ENCODE data around the gene MZT2A. TPM values are rescaled to one million over a fixed set of nuclear protein-coding genes. Genes with fewer than 3 reads are reported as not detected.
"Not testable (repeated sequence)": the region's sequence is repeated elsewhere in the genome, so short reads cannot be mapped to it uniquely, and the experiment has no call there.

The MZT2A gene, protein sequence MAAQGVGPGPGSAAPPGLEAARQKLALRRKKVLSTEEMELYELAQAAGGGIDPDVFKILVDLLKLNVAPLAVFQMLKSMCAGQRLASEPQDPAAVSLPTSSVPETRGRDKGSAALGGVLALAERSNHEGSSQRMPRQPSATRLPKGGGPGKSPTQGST
- 100 to 1,000 TPM in 2 of 3 donors, 10 to 100 TPM in 1; 57.2 to 129 (median 112) TPM for polyA plus RNA-seq

DNA sequence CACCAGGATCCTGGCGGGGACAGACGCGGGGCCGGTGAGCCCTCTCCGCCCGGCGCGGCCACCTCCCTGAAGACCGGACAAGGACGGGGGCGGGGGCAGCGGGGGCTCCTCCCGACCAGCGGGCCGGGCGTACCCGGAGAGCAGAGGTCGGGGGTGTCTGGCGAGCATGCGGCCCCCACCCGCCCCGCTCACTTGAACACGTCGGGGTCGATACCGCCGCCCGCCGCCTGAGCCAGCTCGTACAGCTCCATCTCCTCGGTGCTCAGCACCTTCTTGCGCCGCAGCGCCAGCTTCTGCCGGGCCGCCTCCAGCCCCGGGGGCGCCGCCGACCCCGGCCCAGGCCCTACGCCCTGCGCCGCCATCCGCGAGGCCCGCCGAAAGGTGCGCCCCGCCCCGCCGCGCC, at the start of gene MZT2A:
Gene MZT2A, minus strand, starts transcription at position 383 of the 403 bp plus-strand sequence. Its CDS starts 21 bp downstream, at position 362.
- H3K9me3 Mint-ChIP-seq, H3K36me3 Mint-ChIP-seq, DNase-seq: not testable (repeated sequence)
- Mint-ChIP-seq H3K4me3 (peak within 1 kb of the TSS; percentile 93 to 97 (median 95)), H3K4me1 (peaks cover 32 to 36% of the 10 kb centered on the region in 2 donors), H3K27me3 (ENCODE audit: low read depth in 3 of 3) (peaks cover 6 to 13% (median 6%) of the 10 kb centered on the region in 3 donors), H3K27ac (peak within 1 kb of the TSS; percentile 92 to 98 (median 95))

DNA sequence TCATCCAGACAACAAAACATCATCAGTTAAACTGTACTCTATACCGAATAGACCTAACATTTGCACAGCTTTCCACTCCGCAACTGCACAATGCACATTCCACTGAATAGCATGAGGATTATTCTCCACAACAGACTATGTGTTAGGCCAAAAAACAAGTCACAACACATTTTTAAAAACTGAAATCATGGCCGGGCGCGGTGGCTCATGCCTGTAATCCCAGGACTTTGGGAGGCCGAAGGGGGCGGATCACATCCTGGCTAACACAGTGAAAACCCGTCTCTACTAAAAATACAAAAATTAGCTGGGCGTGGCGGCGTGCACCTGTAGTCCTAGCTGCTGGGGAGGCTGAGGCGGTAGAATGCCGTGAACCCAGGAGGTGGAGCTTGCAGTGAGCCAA, 46.7 kb upstream of the MZT2A start:
- not testable (repeated sequence) for H3K27ac Mint-ChIP-seq; H3K36me3 Mint-ChIP-seq; H3K4me1 Mint-ChIP-seq; H3K27me3 Mint-ChIP-seq (ENCODE audit: low read depth in 3 of 3); H3K9me3 Mint-ChIP-seq; DNase-seq; H3K4me3 Mint-ChIP-seq

DNA sequence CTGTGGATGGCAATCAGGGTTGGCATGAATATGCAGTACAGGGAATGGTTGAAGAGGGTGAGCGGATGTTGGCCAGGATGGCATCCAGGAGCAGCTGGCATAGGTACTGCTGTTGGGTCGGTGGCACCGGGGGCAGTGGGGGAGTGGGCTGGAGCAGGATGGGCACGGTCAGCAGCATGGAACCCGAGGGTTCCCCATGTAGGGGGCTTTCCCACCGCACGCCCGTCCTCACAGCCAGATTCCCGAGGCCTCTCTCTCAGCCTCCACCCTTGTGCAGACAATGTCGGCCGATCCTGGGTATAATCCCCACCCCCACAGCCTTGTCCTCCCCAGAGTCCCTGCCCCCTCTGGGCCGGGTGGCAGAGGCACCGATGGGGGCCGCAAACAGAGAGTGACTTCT, 44.6 kb upstream of the MZT2A start:
- not testable (repeated sequence) for H3K4me3 Mint-ChIP-seq; H3K9me3 Mint-ChIP-seq; H3K27me3 Mint-ChIP-seq (ENCODE audit: low read depth in 3 of 3); DNase-seq; H3K36me3 Mint-ChIP-seq; H3K4me1 Mint-ChIP-seq; H3K27ac Mint-ChIP-seq

DNA sequence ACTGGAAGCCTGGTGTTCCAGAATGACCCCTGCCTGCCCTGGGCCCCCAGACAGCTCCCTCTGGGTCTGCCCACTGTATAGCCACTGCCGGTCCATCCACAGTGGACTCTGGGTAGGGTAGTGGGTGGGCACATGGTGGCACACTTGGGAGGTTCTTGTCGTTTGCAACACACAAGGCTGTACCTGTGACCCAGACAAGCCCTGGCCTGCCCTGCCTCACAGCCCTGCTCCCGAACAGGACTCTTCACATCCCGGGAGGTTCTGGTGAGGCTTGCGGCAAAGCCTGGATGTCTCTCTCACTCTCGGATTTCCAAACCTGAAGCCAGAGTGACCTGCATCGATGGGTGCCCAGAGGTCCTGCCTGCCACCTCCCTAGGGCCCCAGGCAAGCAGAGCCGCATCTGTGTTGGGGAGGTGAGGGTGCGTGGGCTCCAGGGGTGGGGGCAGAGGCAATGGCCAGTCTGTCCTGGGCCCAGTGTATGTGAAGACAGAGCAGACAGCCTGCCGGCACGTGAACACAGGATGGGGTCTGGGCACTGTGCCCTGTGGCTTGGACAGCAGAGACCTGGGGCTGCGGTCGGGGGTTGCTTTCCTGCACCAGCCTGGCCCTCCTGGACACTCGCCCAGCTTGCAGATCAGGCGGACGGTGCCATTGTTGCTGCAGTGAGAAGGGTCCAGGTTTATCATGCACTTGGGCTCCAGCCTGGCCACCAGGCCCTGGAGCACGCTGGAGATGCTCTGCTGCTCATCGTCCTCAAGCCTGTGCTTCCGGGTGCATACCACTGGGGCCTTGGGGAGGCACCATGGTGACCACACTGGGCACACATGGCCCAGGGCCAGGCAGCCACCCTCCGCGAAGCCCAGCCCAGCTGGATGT, 44.0 kb upstream of the MZT2A start:
- not testable (repeated sequence) for H3K4me1 Mint-ChIP-seq; H3K36me3 Mint-ChIP-seq; H3K27ac Mint-ChIP-seq; H3K27me3 Mint-ChIP-seq (ENCODE audit: low read depth in 3 of 3); H3K9me3 Mint-ChIP-seq; DNase-seq; H3K4me3 Mint-ChIP-seq

DNA sequence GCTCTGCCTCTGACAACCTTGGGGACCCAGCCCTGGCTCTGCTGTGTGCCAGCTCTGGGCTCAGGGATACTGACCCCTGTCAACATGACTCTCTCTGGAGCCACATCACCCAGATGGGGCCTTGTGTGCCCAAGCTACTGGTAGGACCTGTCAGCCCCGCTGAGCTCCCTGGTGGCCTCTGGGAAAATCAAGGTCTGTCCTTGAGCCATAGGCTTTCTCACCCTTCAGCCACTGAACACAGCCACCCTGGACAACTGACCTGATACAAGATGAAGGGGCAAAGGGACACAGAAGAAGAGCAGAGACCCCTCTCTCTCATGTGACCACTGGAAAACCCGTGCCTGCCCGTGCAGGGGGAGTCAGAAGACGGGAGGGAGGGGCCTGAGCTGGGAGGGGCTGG, 43.3 kb upstream of the MZT2A start:
- no peaks in the 10 kb centered on the region for H3K4me1 Mint-ChIP-seq
- H3K36me3 Mint-ChIP-seq: no peaks in the 10 kb centered on the region
- no peak overlapping the region for H3K4me3 Mint-ChIP-seq
- H3K27me3 Mint-ChIP-seq (ENCODE audit: low read depth in 3 of 3): peaks cover 0 to 3% (median 2%) of the 10 kb centered on the region in 3 donors
- no peak overlapping the region for H3K27ac Mint-ChIP-seq
- H3K9me3 Mint-ChIP-seq: no peaks in the 10 kb centered on the region
- DNase-seq: no peak

DNA sequence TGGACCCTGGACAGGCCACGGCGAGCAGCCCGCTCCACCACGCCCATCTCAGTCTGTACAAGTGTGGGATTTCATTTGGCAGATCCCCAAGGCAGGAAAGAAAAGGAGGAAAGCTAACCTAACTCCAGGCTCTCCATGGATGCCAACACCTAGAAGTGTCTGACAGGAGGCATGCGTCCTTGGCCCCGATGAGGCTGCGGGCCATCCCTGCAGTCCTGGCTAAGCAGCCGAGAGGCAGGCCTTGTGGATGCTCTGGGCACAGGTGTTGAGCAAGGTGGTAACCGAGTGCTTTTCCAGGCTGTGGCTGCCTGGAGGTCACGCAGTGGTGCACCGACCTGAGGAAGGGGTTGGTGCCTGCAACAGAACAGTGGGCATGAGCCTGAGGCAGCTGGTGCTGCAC, 42.8 kb upstream of the MZT2A start:
- not testable (repeated sequence) for H3K4me1 Mint-ChIP-seq, H3K9me3 Mint-ChIP-seq

DNA sequence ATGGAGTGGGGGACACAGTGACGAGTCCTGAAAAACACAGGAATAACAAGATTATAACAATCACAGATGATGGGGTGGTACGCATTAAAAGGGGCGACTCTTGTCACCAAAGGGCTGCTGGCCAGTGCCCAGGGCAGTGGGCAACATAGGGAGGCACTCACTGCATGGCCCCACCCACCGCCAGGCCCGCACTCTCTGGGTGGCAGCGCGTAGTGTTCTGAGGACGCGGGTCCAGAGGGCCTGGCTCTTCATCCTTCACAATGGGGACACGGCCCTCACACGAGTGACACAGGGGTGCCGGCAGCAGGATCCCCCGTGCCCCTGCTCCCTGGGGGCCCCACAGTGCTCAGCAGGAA, 42.1 kb upstream of the MZT2A start:
- H3K4me1 Mint-ChIP-seq; H3K36me3 Mint-ChIP-seq; H3K4me3 Mint-ChIP-seq; DNase-seq; H3K27ac Mint-ChIP-seq; H3K9me3 Mint-ChIP-seq; H3K27me3 Mint-ChIP-seq (ENCODE audit: low read depth in 3 of 3): not testable (repeated sequence)

More for the DNA sequence above, 42.8 kb upstream of the MZT2A start:
- not testable (repeated sequence) for DNase-seq; H3K27ac Mint-ChIP-seq; H3K36me3 Mint-ChIP-seq; H3K4me3 Mint-ChIP-seq; H3K27me3 Mint-ChIP-seq (ENCODE audit: low read depth in 3 of 3)

DNA sequence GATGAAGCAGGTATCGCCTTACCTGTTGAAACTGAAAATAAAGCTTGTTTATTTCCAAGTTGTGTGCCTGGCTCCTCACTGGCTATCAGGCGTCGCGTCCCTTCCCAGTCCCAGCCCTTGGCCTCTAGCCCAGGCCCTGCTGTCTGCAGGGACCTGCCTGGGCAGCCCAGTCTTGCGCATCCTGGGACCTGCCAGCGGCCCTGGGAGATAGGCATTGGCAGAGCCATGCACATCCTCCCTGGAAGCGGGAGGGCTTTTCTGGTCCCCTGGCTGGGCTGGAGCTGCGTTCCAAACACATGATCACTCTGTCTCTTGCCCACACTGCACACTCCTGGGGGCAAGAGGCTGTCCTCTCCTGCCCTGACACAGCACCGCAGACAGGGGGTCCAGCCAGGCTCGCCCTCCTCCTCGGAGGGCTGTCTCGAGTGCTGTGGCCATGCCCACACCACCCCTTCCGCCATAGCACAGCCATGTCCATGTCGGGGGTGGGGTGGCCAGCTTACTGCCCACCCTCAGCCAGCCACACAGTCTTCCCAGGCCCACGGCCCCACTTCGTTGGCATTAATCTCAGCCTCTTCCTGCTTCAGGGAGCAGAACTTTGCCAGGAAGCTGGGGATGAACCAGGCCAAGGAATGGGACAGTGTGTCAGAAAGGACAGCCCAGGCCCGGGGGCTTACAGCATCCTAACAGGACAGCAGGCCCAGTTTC, 41.6 kb upstream of the MZT2A start:
- not testable (repeated sequence) for H3K27me3 Mint-ChIP-seq (ENCODE audit: low read depth in 3 of 3); H3K4me3 Mint-ChIP-seq; H3K9me3 Mint-ChIP-seq; H3K27ac Mint-ChIP-seq; DNase-seq; H3K36me3 Mint-ChIP-seq
- H3K4me1 Mint-ChIP-seq: peaks cover 9 to 10% of the 10 kb centered on the region in 2 donors

DNA sequence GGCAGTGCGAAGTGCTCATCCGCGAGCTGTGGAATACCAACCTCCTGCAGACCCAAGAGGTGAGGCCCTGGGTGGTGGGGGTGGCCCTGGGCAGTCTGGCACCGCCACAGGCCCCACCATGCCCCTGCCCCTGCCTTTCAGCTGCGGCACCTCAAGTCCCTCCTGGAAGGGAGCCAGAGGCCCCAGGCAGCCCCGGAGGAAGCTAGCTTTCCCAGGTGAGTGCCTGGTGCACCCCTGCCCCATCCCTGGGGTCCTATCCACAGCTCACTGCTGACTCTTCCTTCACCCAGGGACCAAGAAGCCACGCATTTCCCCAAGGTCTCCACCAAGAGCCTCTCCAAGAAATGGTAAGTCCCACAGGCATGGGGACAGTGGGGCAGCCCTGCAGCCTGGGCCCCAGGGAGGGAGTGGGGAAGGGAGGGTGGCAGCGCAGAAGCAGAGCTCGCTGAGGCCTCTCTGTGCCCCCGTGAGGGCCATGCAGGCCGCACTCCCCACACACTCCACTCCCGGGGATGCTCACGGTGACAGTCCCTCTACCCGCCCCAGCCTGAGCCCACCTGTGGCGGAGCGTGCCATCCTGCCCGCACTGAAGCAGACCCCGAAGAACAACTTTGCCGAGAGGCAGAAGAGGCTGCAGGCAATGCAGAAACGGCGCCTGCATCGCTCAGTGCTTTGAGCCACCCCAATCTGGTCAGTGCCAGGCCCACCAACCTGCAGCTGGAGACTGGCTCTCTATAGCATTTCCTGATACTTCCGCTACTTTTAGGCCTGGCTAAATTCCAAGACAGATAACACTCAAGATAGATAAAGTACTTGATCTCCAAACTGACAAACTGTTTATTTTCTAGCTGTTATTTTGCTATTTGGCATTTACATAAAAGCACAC, 40.8 kb upstream of the MZT2A start:
- not testable (repeated sequence) for H3K27ac Mint-ChIP-seq; H3K36me3 Mint-ChIP-seq; H3K27me3 Mint-ChIP-seq (ENCODE audit: low read depth in 3 of 3); H3K4me3 Mint-ChIP-seq; DNase-seq; H3K9me3 Mint-ChIP-seq
- peaks cover 9 to 15% of the 10 kb centered on the region in 2 donors for H3K4me1 Mint-ChIP-seq

DNA sequence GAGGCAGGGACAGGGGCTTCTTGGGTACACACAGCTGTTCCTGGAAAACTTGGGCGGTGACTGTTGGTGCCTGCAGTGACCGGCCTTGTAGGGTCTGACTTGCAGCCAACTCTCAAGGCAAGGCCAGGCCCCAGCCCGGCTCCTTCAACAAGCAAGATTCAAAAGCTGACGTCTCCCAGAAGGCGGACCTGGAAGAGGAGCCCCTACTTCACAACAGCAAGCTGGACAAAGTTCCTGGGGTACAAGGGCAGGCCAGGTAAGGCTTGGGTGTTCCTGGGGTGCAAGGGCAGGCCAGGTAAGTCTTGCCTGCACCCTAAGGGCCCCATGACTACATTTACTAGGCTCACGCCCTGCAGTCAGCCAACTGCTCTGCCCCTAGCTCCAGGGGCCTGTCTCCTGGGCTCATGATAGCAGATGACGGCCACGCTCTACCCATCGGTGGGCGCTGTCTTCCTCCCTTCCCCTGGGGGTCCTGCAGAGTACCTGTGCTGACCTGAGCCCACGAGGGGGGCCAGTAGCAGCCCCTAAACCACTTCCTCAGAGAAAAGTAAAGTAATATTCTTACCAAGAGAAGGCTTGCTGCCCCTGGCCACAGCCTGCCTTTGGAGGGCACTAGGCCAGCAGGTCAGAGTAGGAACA, 39.5 kb upstream of the MZT2A start:
- H3K4me3 Mint-ChIP-seq; H3K27me3 Mint-ChIP-seq (ENCODE audit: low read depth in 3 of 3); H3K9me3 Mint-ChIP-seq; H3K36me3 Mint-ChIP-seq; DNase-seq; H3K27ac Mint-ChIP-seq: not testable (repeated sequence)
- H3K4me1 Mint-ChIP-seq: peaks cover 14 to 19% of the 10 kb centered on the region in 2 donors

DNA sequence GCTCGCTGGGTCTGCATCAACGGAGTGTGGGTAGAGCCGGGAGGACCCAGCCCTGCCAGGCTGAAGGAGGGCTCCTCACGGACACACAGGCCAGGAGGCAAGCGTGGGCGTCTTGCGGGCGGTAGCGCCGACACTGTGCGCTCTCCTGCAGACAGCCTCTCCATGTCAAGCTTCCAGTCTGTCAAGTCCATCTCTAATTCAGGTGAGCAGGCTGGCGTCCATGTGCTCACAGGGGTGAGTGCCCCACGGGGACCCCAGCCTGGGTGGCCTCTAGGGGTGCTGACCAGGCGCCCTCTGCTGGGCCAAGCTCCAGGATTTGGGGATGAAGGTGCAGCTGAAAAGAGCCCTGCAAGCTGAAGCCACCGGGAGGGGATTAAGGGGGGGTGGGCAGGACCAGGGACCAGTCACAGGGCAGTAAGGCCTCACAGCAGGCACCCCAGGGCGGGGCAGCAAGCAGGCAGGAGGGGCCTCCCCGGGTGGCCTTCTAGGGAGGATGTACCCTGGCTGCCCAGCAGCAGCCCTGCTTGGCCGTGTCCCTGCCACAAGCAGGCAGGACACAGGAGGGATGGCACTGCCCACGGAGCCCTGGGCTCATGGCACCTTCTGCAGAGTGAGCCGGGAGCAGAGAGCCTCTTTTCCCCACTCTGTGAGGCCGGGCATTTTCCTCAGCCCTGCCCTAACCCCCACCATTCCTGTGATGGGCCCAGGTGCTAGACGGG, 38.6 kb upstream of the MZT2A start:
- H3K27me3 Mint-ChIP-seq (ENCODE audit: low read depth in 3 of 3); H3K27ac Mint-ChIP-seq; H3K9me3 Mint-ChIP-seq; DNase-seq; H3K4me3 Mint-ChIP-seq; H3K36me3 Mint-ChIP-seq: not testable (repeated sequence)
- H3K4me1 Mint-ChIP-seq: peaks cover 14 to 20% of the 10 kb centered on the region in 2 donors

DNA sequence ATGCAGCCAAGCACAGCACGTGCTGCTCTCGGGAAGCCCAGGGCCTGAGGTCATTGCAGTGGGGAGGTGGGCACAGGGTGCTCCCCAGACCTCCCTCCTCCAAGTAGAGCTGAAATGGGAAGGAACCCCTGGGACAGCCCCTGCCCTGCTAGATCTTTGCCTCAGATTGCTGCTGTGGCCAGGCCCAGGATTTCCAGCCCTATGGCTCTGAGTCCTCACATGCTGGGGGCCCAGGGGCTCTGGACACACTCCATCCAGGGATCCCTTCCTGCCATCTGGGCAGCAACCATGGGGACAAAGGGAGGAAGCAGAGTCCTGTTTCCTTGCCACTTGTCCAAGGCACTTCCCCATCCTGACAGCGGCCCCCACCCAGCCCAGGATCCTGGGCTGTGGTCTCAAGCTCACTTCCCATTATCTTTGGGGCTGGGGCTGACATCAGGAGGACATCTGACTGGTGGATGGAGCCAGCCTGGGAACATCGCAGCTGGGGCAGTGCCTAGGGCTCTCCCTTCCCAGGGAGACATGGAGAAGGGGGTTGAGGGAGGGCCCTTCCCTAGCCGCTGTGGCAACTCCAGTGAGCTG, 37.8 kb upstream of the MZT2A start:
- not testable (repeated sequence) for H3K27me3 Mint-ChIP-seq (ENCODE audit: low read depth in 3 of 3); H3K9me3 Mint-ChIP-seq; H3K36me3 Mint-ChIP-seq; DNase-seq
- peaks cover 14 to 20% of the 10 kb centered on the region in 2 donors for H3K4me1 Mint-ChIP-seq
- H3K4me3 Mint-ChIP-seq: peak overlapping the region in 2 of 5 donors; percentile 78
- H3K27ac Mint-ChIP-seq: peak overlapping the region in 2 of 6 donors; percentile 74 to 81

All from immature natural killer cell (primary cell).